Measurements from ENCODE around the gene STYXL2. TPM values are rescaled to one million over a fixed set of nuclear protein-coding genes. Genes with fewer than 3 reads are reported as not detected.

The STYXL2 gene
- total RNA-seq, 6 experiments from 2014 or later: 0.12 TPM; not detected in 5

DNA sequence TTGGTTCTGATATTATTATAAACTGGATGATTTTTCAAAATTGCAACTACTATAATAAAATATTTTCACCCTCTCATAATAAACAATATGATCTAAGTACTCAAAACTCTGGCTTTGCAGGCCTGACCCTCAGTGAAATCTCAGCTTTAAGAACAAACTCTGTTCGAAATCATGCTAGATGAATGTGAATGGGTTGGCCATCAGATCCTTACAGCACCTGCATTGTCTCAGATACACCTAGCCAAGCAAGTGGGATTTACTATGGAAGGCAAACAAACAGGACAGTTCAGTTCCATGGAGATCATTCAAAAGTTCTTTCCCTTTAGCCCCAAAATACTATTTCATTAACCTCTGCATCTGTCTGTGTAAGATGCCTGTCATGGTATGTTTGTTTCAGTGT lies 44.8 kb downstream of the STYXL2 start:
- H3K4me3 ChIP-seq: no peak overlapping the region
- H3K27ac ChIP-seq: no peak overlapping the region
- no peaks in the 10 kb centered on the region for H3K27me3 ChIP-seq
- DNase-seq (no peak), ATAC-seq (no peak)
- 60% methylated on average over 1 of the region's 1 CpG for WGBS (ENCODE audit: insufficient coverage, low coverage, low lambda C conversion rate, missing lambda C conversion rate)
- H3K4me1 ChIP-seq: no peaks in the 10 kb centered on the region
- no peaks in the 10 kb centered on the region for H3K36me3 ChIP-seq
- TF ChIP-seq, protein P1, sequence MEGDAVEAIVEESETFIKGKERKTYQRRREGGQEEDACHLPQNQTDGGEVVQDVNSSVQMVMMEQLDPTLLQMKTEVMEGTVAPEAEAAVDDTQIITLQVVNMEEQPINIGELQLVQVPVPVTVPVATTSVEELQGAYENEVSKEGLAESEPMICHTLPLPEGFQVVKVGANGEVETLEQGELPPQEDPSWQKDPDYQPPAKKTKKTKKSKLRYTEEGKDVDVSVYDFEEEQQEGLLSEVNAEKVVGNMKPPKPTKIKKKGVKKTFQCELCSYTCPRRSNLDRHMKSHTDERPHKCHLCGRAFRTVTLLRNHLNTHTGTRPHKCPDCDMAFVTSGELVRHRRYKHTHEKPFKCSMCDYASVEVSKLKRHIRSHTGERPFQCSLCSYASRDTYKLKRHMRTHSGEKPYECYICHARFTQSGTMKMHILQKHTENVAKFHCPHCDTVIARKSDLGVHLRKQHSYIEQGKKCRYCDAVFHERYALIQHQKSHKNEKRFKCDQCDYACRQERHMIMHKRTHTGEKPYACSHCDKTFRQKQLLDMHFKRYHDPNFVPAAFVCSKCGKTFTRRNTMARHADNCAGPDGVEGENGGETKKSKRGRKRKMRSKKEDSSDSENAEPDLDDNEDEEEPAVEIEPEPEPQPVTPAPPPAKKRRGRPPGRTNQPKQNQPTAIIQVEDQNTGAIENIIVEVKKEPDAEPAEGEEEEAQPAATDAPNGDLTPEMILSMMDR (IDR thresholded peaks at IDR 0.05): no peak
- TF ChIP-seq POLR2A (IDR thresholded peaks at IDR 0.05): no peak
- intact Hi-C loops (cut with DNase I): no loop called here
- H3K9me3 ChIP-seq: no peaks in the 10 kb centered on the region

DNA sequence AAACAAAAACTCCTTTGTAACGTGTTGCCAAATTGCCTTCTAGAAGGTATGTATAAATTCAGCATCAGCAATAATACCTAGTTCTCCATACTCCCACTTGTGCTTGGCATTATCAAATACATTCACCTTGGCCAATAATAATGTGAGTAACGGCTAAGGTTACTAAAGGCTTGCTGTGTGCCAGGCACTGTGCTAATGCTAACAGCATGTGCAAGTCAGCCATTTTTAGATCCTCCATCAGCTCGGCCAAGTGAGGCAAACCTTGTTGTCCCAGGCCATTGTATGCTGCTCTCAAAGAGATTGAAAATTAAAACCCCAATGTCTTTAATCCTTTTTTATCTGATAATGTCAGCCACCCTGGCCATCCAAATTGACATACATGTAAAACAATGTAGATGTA lies 48.1 kb downstream of the STYXL2 start:
- 33% methylated on average over 3 of the region's 3 CpGs for WGBS (ENCODE audit: insufficient coverage, low coverage, low lambda C conversion rate, missing lambda C conversion rate)
- intact Hi-C loops (cut with DNase I): no loop called here
- Histone ChIP-seq H3K9me3 (no peaks in the 10 kb centered on the region), H3K4me3 (no peak overlapping the region), H3K27me3 (no peaks in the 10 kb centered on the region), H3K27ac (no peak overlapping the region), H3K4me1 (no peaks in the 10 kb centered on the region), H3K36me3 (no peaks in the 10 kb centered on the region)
- no peak for ATAC-seq
- DNase-seq: no peak
- TF ChIP-seq, protein P1 (IDR thresholded peaks at IDR 0.05): no peak
- no peak for TF ChIP-seq POLR2A (IDR thresholded peaks at IDR 0.05)

Other genes starting within 250 kb of the STYXL2 start
- gene TADA1, start 217.8 kb upstream of the STYXL2 start, total RNA-seq: 10 to 100 TPM in 4 of 6 experiments, 1 to 10 TPM in 2; 7.3 to 16.7 (median 11.4) TPM
- 1 to 10 TPM; 1.4 to 3.7 (median 2.2) TPM for gene ILDR2, start 118.5 kb upstream of the STYXL2 start, total RNA-seq
- gene MAEL, start 104.8 kb upstream of the STYXL2 start, total RNA-seq: under 1 TPM in 1 of 6 experiments, not detected in 5; 0.15 TPM
- under 1 TPM in 1 of 6 experiments, not detected in 5; 0.12 TPM for gene GPA33, start 3.7 kb upstream of the STYXL2 start, total RNA-seq
- gene POU2F1, start 126.8 kb downstream of the STYXL2 start, total RNA-seq: 10 to 100 TPM in 1 of 6 experiments, 1 to 10 TPM in 5; 4.8 to 10.3 (median 6.2) TPM

All from right lobe of liver (tissue), 6 donors.